Kidney (tissue), 14 donors: ENCODE results near the gene FARSA. TPM values are rescaled to one million over a fixed set of nuclear protein-coding genes. Genes with fewer than 3 reads are reported as not detected.
"Not testable (repeated sequence)": the region's sequence is repeated elsewhere in the genome, so short reads cannot be mapped to it uniquely, and the experiment has no call there.

Experiments used
- DNase-seq, 5 donors: peaks; one replicate each; pipeline ENCODE4 v3.0.0-alpha.2; 2013 to 2020
- FAIRE-seq: peaks from 2 replicates; lab custom pipeline; 2012; peaks lifted over from hg19 to GRCh38; lab: Jason Lieb, UNC
- H3K27ac ChIP-seq, 2 donors: one replicate each; pipeline ENCODE4 v1.7.0; 2013; ENCODE audit warnings: low read depth in 2 of 2, low read length in 2 of 2, inconsistent platforms in 1 of 2
- H3K27me3 ChIP-seq: one replicate; pipeline ENCODE4 v1.7.1; 2013; ENCODE audit warnings: low read length, inconsistent platforms; ENCODE audit not compliant: control insufficient read depth, insufficient read depth
- H3K36me3 ChIP-seq, 3 donors: one replicate each; pipeline versions ENCODE4 v1.7.0 to v1.7.1; 2013; ENCODE audit warnings: low read length in 3 of 3, control low read depth in 1 of 3, inconsistent platforms in 1 of 3; ENCODE audit not compliant: insufficient read depth in 3 of 3, control insufficient read depth in 2 of 3
- H3K4me1 ChIP-seq, 3 donors: one replicate each; pipeline versions ENCODE4 v1.7.0 to v1.7.1; 2013; ENCODE audit warnings: low read length in 3 of 3, inconsistent platforms in 1 of 3, low read depth in 1 of 3; ENCODE audit not compliant: control insufficient read depth in 2 of 3, insufficient read depth in 2 of 3
- H3K4me3 ChIP-seq, 3 donors: one replicate each; pipeline versions ENCODE4 v1.7.0 to v1.8.1; 2013; ENCODE audit warnings: low read length in 3 of 3, control low read depth in 1 of 3, inconsistent platforms in 1 of 3
- H3K9ac ChIP-seq, 3 donors: one replicate each; pipeline versions ENCODE4 v1.7.0 to v1.7.1; 2013; ENCODE audit warnings: low read length in 3 of 3, control low read depth in 1 of 3, inconsistent platforms in 1 of 3
- H3K9me3 ChIP-seq, 3 donors: one replicate each; pipeline versions ENCODE4 v1.7.0 to v1.7.1; 2013; ENCODE audit warnings: low read length in 3 of 3, control low read depth in 1 of 3, inconsistent platforms in 1 of 3; ENCODE audit not compliant: control insufficient read depth in 2 of 3, insufficient read depth in 1 of 3
- CTCF ChIP-seq: IDR thresholded peaks from 3 replicates; pipeline ENCODE4 v1.5.1; 2012; ENCODE audit warnings: mild to moderate bottlenecking, moderate library complexity, borderline replicate concordance; ENCODE audit not compliant: insufficient read depth; ENCODE audit errors: extremely low read depth
- intact Hi-C: fragments of 100-400 bp; cut with DNase I; formaldehyde crosslinking; loops from one replicate; pipeline ENCODE4 v1.11.1; 2022
- polyA plus RNA-seq: library from polyadenylated mRNA; stranded (reverse); fragments of 350-450 nt; fragmentation: Illumina TruSeq; extraction: RNeasy Lipid Tissue Mini Kit (QIAGEN cat#74804); gene quantifications from one replicate; pipeline ENCODE4 v1.2.3, GENCODE V29; 2014; ENCODE audit warnings: low read depth, low replicate concordance; ENCODE audit not compliant: insufficient read depth
- total RNA-seq: library from RNA; stranded (reverse); fragmentation: NEBNext Ultra II Directional; extraction: Animal tissue kit (Norgen Biotek cat#: 25700); gene quantifications from one replicate; pipeline ENCODE4 v1.2.1, GENCODE V29; 2021
- donor health status: control.
- donor health status: control.
- donor health status: control.
- donor health status: control.
- donor health status: control.
- donor health status: DM: yes; HTN: yes; CAD: no.
- donor health status: Normal renal cell carcinoma (clear cell type).

Gene FARSA
- total and polyA plus RNA-seq, 2 donors from 2014 or later = 48.0 to 58.2 TPM

GRCh38 chr19:12952488-12953137, 19.1 kb upstream of the FARSA start:
- Histone ChIP-seq H3K4me1 (peaks cover 0 to 12% (median 0%) of the 10 kb centered on the region in 3 donors), H3K27me3 (no peaks in the 10 kb centered on the region), H3K36me3 (peaks cover 5 to 36% (median 24%) of the 10 kb centered on the region in 3 donors), H3K9ac (no peak overlapping the region), H3K9me3 (no peaks in the 10 kb centered on the region), H3K4me3 (no peak overlapping the region), H3K27ac (no peak overlapping the region)
- no peak for TF ChIP-seq CTCF
- FAIRE-seq (no peak), DNase-seq (peak in 1 of 5 donors; percentile 1)
- intact Hi-C loops = no loop called here

DNA sequence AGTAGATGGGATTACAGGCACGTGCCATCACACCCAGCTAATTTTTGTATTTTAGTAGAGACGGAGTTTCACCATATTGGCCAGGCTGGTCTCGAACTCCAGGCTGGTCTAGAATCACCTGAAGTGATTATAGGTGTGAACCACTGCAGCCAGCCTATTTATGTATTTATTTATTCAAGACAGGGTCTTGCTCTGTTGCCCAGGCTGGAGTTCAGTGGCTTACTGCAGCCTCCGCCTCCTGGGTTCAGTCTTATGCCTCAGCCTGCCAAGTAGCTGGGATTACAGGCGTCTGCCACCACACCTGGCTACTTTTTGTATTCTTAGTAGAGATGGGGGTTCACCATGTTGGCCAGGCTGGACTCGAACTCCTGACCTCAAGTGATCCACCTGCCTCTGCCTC, 18.5 kb upstream of the FARSA start:
- H3K27me3 ChIP-seq, FAIRE-seq, H3K27ac ChIP-seq, intact Hi-C loops, H3K4me3 ChIP-seq, H3K9me3 ChIP-seq, DNase-seq, H3K9ac ChIP-seq: not testable (repeated sequence)
- H3K4me1 ChIP-seq = peaks cover 0 to 16% (median 0%) of the 10 kb centered on the region in 3 donors
- peaks cover 5 to 36% (median 24%) of the 10 kb centered on the region in 3 donors for H3K36me3 ChIP-seq

DNA sequence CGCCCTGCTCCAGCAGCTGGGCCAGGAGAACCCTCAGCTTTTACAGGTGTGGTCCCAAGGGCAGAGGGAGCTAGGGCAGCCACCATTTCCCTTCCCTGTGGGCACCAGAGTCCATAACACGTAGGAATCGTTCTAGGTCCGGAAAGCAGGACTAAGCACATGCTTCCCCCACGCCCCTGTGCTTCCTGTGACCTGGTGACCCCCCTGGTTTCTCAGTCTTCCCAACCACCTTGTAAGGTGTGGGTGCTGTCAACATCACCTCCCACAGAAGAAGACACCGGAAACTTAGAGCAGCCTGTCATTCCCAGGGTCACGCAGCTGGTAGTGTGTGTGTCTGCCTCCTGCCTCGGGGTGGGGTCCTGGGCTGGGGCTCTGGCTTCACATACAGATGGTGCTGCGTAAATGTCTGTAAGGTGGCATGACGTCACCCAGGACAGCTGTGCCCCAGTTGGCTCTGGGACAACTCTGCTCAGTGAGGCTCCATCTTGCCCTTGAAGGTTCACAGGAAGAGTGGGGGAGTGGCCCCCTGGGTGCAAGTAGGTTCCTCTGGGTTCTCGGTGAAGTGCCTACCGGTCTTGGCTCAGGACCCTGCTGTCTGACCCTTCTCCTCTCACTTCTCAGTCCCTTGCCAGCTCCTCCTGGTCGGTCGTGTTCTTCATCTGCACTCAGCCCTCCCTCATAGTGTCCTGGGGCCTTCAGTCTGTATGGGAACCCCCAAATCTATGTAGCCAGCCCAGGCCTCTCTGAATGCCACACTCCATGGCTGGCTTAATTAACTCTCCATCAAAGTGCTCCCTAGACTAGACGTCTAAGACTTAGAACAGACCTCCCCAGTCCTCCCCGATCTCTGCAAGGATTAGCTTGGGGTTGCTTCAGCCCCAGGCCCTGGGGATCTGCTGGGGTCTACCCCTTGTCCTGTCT, 16.1 kb upstream of the FARSA start:
- Histone ChIP-seq H3K4me1 (peaks cover 0 to 14% (median 6%) of the 10 kb centered on the region in 3 donors), H3K4me3 (no peak overlapping the region), H3K27me3 (no peaks in the 10 kb centered on the region), H3K36me3 (peaks cover 5 to 34% (median 25%) of the 10 kb centered on the region in 3 donors), H3K9ac (no peak overlapping the region), H3K9me3 (no peaks in the 10 kb centered on the region), H3K27ac (no peak overlapping the region)
- TF ChIP-seq CTCF = no peak
- intact Hi-C loops = no loop called here
- FAIRE-seq (no peak), DNase-seq (no peak)
